ENCODE measurements around the gene PMPCB. TPM values are rescaled to one million over a fixed set of nuclear protein-coding genes. Genes with fewer than 3 reads are reported as not detected.

Gene PMPCB
- total RNA-seq, 1 experiment from 2014 or later, result 74.4 TPM

GRCh38 chr7:103316380-103316941, 19.2 kb downstream of the PMPCB start (continued):
- no peak for TF ChIP-seq ZNF138 (CRISPR knock-in tag; conservative IDR thresholded peaks at IDR 0.05)
- TF ChIP-seq IRF1 (CRISPR knock-in tag; IDR thresholded peaks at IDR 0.05), result no peak
- TF ChIP-seq ZNF532 (CRISPR knock-in tag; IDR thresholded peaks at IDR 0.05; ENCODE audit: borderline replicate concordance), result no peak

GRCh38 chr7:103317009-103317408, 19.8 kb downstream of the PMPCB start:
- no peak for TF ChIP-seq CREM (CRISPR knock-in tag; IDR thresholded peaks at IDR 0.05)
- TF ChIP-seq PRRX2 (CRISPR knock-in tag; IDR thresholded peaks at IDR 0.05), result no peak
- TF ChIP-seq CBFB (CRISPR knock-in tag; IDR thresholded peaks at IDR 0.05; ENCODE audit: low read depth), result no peak
- TF ChIP-seq ETV6 (CRISPR knock-in tag; IDR thresholded peaks at IDR 0.05), result no peak
- no peak for TF ChIP-seq ZNF281 (CRISPR knock-in tag; IDR thresholded peaks at IDR 0.05)
- no peak for TF ChIP-seq FOXJ3 (CRISPR knock-in tag; IDR thresholded peaks at IDR 0.05; ENCODE audit: borderline replicate concordance)
- TF ChIP-seq HMGA2 (CRISPR knock-in tag; IDR thresholded peaks at IDR 0.05), result no peak
- TF ChIP-seq ZNF671 (CRISPR knock-in tag; IDR thresholded peaks at IDR 0.05), result no peak
- TF ChIP-seq MYBL2 (CRISPR knock-in tag; IDR thresholded peaks at IDR 0.05), result no peak
- TF ChIP-seq ATF1 (CRISPR knock-in tag; IDR thresholded peaks at IDR 0.05), result no peak
- no peak for TF ChIP-seq ELF4 (CRISPR knock-in tag; IDR thresholded peaks at IDR 0.05; ENCODE audit: low read depth)
- no peak for TF ChIP-seq ZBTB43 (CRISPR knock-in tag; IDR thresholded peaks at IDR 0.05)
- TF ChIP-seq FOXP4 (CRISPR knock-in tag; IDR thresholded peaks at IDR 0.05), result no peak
- no peak for TF ChIP-seq RORB (CRISPR knock-in tag; IDR thresholded peaks at IDR 0.05)
- TF ChIP-seq E2F4 (CRISPR knock-in tag; IDR thresholded peaks at IDR 0.05; ENCODE audit: borderline replicate concordance, low read depth), result no peak
- TF ChIP-seq ZNF317 (CRISPR knock-in tag; IDR thresholded peaks at IDR 0.05; ENCODE audit: borderline replicate concordance, low read depth), result no peak
- no peaks in the 10 kb centered on the region for H3K4me1 Mint-ChIP-seq
- ATAC-seq, result no peak
- no peak for DNase-seq (ENCODE audit: low spot score)
- H3K27ac Mint-ChIP-seq, result no peak overlapping the region
- no peak overlapping the region for H3K4me3 Mint-ChIP-seq
- no peaks in the 10 kb centered on the region for H3K27me3 Mint-ChIP-seq (ENCODE audit: low read depth)
- H3K36me3 Mint-ChIP-seq, result peaks cover 81% of the 10 kb centered on the region
- H3K9me3 Mint-ChIP-seq, result no peaks in the 10 kb centered on the region
- ChIA-PET CTCF (no interaction called here), POLR2A (no interaction called here)
